ENCODE results near the gene TLX3.
"Not testable (repeated sequence)": the region's sequence is repeated elsewhere in the genome, so short reads cannot be mapped to it uniquely, and the experiment has no call there.

DNA sequence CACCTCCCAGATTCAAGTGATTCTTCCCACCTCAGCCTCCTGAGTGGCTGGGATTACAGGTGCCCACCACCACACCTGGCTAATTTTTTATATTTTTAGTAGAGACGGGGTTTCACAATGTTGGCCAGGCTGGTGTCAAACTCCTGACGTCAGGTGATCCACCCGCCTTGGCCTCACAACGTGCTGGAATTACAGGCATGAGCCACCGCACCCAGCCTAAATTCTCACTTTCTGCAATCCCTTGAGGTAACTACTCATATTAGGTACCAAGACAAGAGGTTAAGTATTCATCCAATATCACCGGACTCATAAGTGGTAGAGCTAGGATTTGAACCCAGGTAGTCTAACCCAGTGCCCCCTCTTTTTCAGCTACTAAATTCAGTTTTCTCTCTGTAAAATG is 11.1 kb upstream of the TLX3 start:
- TF ChIP-seq, protein P1, sequence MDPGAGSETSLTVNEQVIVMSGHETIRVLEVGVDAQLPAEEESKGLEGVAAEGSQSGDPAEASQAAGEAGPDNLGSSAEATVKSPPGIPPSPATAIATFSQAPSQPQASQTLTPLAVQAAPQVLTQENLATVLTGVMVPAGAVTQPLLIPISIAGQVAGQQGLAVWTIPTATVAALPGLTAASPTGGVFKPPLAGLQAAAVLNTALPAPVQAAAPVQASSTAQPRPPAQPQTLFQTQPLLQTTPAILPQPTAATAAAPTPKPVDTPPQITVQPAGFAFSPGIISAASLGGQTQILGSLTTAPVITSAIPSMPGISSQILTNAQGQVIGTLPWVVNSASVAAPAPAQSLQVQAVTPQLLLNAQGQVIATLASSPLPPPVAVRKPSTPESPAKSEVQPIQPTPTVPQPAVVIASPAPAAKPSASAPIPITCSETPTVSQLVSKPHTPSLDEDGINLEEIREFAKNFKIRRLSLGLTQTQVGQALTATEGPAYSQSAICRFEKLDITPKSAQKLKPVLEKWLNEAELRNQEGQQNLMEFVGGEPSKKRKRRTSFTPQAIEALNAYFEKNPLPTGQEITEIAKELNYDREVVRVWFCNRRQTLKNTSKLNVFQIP (CRISPR knock-in tag; IDR thresholded peaks at IDR 0.05; ENCODE audit: borderline replicate concordance, low read depth) = not testable (repeated sequence)
- not testable (repeated sequence) for TF ChIP-seq ZFP3 (CRISPR knock-in tag; IDR thresholded peaks at IDR 0.05); TOX (CRISPR knock-in tag; IDR thresholded peaks at IDR 0.05; ENCODE audit: borderline replicate concordance); ZFP30 (CRISPR knock-in tag; IDR thresholded peaks at IDR 0.05); PPARA (CRISPR knock-in tag; IDR thresholded peaks at IDR 0.05; ENCODE audit: borderline replicate concordance); TCF4 (CRISPR knock-in tag; IDR thresholded peaks at IDR 0.05; ENCODE audit: borderline replicate concordance); SNAI2 (CRISPR knock-in tag; IDR thresholded peaks at IDR 0.05); GLIS3 (CRISPR knock-in tag; IDR thresholded peaks at IDR 0.05)
- TF ChIP-seq, protein P2, sequence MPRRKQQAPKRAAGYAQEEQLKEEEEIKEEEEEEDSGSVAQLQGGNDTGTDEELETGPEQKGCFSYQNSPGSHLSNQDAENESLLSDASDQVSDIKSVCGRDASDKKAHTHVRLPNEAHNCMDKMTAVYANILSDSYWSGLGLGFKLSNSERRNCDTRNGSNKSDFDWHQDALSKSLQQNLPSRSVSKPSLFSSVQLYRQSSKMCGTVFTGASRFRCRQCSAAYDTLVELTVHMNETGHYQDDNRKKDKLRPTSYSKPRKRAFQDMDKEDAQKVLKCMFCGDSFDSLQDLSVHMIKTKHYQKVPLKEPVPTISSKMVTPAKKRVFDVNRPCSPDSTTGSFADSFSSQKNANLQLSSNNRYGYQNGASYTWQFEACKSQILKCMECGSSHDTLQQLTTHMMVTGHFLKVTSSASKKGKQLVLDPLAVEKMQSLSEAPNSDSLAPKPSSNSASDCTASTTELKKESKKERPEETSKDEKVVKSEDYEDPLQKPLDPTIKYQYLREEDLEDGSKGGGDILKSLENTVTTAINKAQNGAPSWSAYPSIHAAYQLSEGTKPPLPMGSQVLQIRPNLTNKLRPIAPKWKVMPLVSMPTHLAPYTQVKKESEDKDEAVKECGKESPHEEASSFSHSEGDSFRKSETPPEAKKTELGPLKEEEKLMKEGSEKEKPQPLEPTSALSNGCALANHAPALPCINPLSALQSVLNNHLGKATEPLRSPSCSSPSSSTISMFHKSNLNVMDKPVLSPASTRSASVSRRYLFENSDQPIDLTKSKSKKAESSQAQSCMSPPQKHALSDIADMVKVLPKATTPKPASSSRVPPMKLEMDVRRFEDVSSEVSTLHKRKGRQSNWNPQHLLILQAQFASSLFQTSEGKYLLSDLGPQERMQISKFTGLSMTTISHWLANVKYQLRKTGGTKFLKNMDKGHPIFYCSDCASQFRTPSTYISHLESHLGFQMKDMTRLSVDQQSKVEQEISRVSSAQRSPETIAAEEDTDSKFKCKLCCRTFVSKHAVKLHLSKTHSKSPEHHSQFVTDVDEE (CRISPR knock-in tag; IDR thresholded peaks at IDR 0.05) = not testable (repeated sequence)
- TF ChIP-seq, protein P3, sequence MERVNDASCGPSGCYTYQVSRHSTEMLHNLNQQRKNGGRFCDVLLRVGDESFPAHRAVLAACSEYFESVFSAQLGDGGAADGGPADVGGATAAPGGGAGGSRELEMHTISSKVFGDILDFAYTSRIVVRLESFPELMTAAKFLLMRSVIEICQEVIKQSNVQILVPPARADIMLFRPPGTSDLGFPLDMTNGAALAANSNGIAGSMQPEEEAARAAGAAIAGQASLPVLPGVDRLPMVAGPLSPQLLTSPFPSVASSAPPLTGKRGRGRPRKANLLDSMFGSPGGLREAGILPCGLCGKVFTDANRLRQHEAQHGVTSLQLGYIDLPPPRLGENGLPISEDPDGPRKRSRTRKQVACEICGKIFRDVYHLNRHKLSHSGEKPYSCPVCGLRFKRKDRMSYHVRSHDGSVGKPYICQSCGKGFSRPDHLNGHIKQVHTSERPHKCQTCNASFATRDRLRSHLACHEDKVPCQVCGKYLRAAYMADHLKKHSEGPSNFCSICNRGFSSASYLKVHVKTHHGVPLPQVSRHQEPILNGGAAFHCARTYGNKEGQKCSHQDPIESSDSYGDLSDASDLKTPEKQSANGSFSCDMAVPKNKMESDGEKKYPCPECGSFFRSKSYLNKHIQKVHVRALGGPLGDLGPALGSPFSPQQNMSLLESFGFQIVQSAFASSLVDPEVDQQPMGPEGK (CRISPR knock-in tag; IDR thresholded peaks at IDR 0.05; ENCODE audit: borderline replicate concordance) = not testable (repeated sequence)
